ENCODE measurements around the gene CRYBG3.

The CRYBG3 gene

DNA sequence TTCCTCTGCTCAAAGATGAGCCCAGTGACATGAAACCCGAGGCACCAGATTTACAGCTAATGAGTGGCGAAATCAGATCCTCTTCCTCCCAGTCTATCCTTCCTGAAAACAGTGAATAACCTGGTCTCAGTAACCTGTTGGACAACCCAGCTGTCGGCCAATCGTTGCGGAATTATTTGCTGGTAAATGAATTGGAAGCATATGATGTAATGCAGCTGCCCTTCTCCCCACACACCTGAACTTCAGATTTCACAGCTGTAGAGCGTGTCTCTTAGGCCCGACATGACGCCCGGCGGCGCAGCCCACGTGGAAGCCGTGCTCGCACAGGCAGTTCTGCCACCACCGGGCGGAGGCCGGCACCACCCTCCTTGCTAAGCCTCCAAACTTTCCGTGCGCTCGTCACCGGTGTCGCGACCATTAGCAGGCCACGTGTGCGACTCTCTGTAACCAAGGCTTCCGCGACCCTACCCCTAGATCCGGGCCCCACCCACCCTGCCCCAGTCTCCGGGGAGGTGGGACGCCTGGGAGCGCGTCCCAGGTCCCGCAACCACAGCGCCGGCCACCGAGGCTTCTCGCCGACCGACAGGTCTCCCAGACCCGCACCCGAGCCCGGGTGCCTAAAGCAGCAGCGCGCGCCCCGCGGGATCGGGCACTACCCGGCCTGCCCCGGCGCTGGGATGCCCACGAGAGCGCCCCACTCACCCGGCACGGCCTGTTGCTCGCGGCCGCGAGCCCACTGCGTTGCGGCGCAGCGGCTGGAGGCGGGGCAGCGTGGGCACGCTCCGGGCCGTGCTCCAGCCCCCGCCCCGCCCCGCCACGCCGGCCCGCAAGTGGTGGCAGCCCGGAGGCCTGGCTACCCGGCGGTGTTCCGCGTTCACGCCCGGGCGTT, 150.1 kb downstream of the CRYBG3 start, which contains the start of gene RIOX2:
Gene RIOX2 (minus strand): TSS at position 753 of the 889 bp plus-strand sequence. CDS start 4,838 bp downstream, outside the sequence.
- DNase-seq (ENCODE audit: low read depth, low spot score), result peak; percentile 83

DNA sequence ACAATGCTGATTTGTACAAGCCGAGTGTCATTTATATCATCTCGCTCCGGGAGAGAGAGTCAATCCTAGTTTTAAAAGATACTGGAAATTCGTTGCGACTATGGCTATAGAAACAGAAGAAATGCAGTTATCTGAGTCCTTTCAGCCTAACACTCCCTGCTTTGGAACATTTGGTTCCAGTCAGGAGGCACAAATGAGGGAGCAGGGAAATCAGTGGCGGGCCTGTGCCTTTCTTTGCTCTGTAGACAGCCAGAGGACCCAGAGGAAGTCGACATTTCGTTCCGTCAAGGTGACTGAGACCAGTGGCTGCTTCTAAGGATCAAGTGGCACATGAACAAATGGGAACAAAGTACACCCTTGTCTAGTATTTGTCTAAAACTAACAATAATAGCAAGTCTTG, 151.2 kb downstream of the CRYBG3 start:
- DNase-seq (ENCODE audit: low read depth, low spot score), result no peak

DNA sequence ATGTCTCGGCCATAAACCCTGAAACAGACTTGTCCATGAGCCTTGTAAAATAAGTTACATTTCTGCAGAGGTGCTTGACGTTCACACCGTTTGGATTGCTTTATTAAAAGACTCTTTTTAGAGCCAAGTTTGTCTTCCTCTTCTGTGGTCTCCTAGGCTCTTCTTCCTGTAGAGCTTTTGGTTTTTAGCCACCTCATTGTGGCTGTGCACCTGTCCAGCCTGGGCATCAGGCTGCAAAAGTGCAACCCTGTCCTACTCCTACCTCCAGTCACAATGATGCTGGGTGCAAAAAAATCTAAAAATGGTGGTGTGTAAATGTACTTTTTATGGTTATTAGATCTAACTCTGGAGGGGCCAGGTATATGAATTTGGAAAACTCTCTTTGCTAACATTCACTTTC, 153.2 kb downstream of the CRYBG3 start:
- no peak for DNase-seq (ENCODE audit: low read depth, low spot score)

- no peak for DNase-seq (ENCODE audit: low read depth, low spot score)
Observed at GRCh38 chr3:97975466-97975865, 153.7 kb downstream of the CRYBG3 start.

DNA sequence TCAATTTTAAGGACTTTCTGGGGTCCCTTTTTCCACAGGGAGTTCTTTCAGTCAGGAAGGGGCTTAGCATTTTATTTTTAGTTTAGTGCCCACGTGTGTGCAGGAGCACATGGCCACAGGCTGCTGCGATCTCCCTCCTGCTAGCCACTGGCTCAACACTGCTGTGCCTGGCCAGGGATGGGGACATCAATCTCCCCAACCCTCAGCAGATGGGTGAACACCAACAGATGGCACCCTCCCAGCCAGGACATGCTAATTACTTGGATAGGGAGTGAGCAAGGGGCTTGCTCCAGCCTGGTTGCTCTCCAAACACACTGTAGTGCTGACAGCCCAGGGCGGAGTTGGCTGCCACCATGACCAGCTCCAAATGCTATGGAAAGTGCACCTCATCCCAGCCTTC, 157.8 kb downstream of the CRYBG3 start:
- DNase-seq (ENCODE audit: low read depth, low spot score), result no peak

- DNase-seq (ENCODE audit: low read depth, low spot score), result peak; percentile 26
Observed at GRCh38 chr3:97981886-97982285, 160.1 kb downstream of the CRYBG3 start.

- no peak for DNase-seq (ENCODE audit: low read depth, low spot score)
Observed at GRCh38 chr3:97983933-97984491, 162.2 kb downstream of the CRYBG3 start.

GRCh38 chr3:97987306-97987705, 165.5 kb downstream of the CRYBG3 start:
- DNase-seq (ENCODE audit: low read depth, low spot score), result no peak

DNA sequence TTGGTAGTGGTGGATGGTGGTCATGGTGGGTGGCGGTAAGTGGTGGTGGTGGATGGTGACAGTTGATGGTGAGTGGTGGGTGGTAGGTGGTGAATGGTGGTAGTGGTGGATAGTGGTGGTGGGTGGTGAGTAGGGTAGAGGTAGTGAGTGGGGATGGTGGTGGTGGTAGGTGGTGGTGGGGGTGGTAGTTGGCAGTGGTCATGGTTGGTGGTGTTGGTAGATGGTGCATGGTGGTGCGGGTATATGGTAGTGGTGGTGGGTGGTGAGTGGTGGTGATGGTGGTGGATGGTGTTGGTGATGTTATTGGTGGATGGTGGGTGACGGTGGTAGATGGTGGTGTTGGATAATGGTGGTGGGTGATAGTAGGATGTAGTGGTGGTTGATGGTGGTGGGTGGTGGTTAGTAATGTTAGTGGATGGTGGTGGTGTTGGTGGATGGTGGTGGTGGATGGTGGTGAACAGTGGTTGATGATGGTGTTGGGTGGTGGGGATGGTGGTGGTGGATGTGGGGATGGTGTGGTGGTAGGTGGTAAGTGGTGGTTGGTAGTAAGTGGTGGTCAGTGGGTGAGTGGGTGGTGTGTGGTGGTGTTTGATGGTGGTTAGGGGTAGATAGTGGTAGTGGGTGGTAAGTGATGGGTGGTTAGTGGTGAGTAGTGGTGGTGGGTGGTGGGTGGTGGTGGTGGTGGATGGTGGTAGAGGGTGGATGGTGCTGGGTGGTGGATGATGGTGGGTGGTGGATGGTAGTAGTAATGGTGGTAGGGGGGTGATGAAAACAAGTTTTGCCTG, 167.2 kb downstream of the CRYBG3 start:
- no peak for DNase-seq (ENCODE audit: low read depth, low spot score)

- DNase-seq (ENCODE audit: low read depth, low spot score), result no peak
Observed at GRCh38 chr3:97990624-97991292, 168.9 kb downstream of the CRYBG3 start.

DNA sequence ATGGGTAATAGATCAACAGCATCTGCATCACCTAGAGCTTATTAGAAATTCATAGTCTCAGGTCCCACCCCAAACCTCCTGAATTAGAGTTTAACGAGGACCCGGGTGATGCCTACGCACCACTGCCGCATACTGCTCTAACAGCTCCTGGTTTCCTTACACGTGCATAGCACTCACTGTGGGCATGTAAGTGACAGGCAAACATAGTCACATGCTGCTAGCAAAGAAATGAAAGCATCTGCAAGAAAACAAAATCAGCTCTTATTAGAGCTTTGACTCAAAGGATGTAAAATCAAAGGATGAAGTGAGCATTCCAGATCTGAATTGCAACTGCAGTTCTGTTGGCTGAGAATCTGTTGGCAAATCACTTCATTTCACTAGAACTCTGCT, 169.5 kb downstream of the CRYBG3 start:
- DNase-seq (ENCODE audit: low read depth, low spot score), result no peak

GRCh38 chr3:97992547-97993173, 170.8 kb downstream of the CRYBG3 start:
- DNase-seq (ENCODE audit: low read depth, low spot score), result no peak

- DNase-seq (ENCODE audit: low read depth, low spot score), result no peak
Observed at GRCh38 chr3:97993526-97993925, 171.7 kb downstream of the CRYBG3 start.

DNA sequence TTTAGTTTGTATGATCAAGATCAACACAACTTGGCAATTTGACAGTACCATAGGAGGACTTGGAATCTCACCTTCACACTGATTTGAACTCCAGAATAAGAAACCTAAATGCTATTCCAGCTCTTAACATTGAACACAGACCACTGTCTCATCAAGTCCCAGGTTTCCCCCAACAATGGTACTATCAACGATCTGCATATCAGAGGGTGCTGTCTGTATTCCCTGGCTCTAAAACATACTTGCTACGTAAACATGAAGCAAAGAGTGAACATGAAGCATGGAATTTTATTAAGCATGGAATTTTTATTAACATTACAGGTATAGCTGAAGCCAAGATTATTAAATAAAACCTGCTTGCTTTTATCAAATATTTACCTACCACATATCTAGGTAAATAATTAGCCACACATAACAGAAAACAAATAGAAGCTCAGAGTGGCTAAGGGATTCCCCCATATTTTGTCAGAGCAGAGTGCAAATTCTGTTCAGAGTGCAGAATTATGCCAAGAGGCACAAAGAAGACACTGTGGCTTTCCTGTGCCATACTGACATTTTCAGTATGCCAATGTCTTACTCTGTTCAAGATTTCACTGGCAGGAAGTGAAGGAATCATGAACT, 172.6 kb downstream of the CRYBG3 start:
- no peak for DNase-seq (ENCODE audit: low read depth, low spot score)
